Hematopoietic multipotent progenitor cell (in vitro differentiated cells): Measurements from ENCODE around the gene SFSWAP. TPM values are rescaled to one million over a fixed set of nuclear protein-coding genes. Genes with fewer than 3 reads are reported as not detected.
"Not testable (repeated sequence)": the region's sequence is repeated elsewhere in the genome, so short reads cannot be mapped to it uniquely, and the experiment has no call there.

Experiments
- DNase-seq, 3 donors: peaks; one replicate each; pipeline ENCODE4 v3.0.0-alpha.2; 2011 to 2015; ENCODE audit warnings: low read depth in 2 of 3, low spot score in 2 of 3
- total RNA-seq: library from RNA; depleted of rRNA; stranded (reverse); fragments of >200 nt; gene quantifications from one replicate; pipeline ENCODE4 v1.2.3, GENCODE V29; 2012

SFSWAP gene
- total RNA-seq, 1 donor: 81.1 TPM

DNA sequence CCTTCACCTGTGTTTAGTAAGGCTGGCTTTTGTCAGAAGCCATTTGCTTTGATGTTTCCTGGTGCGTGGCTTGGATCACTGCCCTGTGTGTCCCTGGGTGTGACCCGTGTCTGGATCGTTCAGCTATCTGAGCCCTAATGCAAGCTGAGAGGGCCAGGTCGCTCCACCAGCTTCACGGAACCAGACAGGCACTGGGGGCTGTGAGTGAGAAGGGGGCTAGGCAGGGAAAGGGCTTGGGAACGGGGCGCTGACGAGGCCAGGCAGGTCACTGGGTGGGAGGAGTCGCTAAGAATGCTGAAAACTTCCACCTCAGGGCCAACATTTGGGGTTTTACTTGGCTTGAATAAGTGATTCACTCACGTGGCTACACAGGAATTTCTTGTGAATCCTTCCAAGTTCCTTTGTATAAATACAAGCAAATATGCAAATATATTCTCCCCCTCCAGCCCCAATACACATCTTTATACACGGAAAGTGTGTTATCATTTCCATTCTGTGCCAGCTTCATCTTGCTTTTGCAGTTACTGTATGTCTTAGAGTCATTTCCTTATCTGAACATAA, 93.2 kb downstream of the SFSWAP start:
- peak in 2 of 3 donors; percentile 46 to 69 for DNase-seq

DNA sequence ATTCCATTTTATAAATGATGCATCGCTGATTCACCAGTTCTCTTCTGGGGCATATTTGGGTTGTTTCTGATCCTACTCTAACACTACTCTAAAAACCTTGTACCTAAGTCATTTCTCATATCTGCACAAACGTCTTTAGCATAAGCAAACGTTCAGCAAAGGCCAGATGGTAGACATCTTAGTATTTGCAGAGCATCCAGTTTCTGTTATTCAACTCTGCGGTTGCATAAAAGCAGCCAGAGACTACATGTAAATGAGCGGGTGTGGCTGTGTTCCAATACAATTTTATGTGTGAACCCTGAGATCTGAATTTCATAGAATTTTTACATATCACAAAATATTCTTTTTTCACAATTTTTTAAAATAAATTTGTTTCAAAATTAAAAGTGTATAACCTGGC, 94.5 kb downstream of the SFSWAP start:
- no peak for DNase-seq

DNA sequence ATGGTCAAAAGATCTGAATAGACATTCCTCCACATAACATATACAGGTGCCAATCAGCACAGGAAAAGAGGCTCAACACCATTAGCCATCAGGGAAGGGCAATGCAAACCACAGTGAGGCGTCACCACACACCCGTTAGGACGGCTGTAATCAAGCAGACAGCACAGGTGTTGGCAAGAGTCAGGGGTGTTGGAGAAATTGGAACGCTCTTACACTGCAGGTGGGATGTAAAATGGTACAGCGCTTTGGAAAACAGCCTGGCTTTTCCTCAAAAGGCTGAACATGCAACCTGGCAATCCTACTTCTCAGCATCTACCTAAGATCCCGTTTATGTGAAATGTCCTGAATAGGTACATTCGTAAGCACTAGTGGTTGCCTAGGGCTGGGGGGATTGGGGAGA, 95.8 kb downstream of the SFSWAP start:
- no peak for DNase-seq

DNA sequence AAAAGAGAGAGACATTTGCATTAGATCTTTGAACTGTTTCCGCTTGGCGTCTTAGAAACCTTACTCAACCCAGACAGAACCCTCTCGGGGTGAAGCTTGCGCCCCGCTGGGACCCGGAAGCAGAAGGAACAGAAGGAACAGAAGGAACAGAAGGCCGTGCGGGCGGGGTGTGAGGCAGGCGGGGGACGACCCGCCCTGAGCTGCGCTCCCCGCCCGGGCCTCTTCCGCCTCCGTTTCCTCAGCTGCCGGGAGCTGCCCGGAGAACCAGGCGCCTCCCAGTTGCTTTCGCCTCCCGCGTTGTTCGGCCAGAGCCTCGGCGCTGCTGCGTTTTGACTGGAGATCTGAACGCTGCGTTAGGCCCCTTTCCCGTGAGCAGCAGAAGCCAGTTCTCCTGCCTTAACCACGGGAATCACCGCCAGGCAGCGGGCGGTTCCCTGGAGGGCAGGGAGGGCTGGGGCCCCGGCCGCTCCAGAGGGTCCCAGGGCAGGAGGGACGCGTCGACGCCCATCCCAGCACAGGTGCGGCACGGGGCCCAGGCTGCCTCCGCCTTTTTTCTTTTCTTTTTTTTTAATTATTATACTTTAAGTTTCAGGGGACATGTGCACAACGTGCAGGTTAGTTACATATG, 98.0 kb downstream of the SFSWAP start:
- DNase-seq: peak in 2 of 3 donors; percentile 28 to 59

DNA sequence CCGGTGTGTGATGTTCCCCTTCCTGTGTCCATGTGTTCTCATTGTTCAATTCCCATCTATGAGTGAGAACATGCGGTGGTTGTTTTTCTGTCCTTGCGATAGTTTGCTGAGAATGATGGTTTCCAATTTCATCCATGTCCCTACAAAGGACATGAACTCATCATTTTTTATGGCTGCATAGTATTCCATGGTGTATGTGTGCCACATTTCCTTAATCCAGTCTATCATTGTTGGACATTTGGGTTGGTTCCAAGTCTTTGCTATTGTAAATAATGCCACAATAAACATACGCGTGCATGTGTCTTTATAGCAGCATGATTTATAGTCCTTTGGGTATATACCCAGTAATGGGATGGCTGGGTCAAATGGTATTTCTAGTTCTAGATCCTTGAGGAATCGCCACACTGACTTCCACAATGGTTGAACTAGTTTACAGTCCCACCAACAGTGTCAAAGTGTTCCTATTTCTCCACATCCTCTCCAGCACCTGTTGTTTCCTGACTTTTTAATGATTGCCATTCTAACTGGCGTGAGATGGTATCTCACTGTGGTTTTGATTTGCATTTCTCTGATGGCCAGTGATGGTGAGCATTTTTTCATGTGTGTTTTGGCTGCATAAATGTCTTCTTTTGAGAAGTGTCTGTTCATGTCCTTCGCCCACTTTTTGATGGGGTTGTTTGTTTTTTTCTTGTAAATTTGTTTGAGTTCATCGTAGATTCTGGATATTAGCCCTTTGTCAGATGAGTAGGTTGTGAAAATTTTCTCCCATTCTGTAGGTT, 98.8 kb downstream of the SFSWAP start:
- DNase-seq: not testable (repeated sequence)

DNA sequence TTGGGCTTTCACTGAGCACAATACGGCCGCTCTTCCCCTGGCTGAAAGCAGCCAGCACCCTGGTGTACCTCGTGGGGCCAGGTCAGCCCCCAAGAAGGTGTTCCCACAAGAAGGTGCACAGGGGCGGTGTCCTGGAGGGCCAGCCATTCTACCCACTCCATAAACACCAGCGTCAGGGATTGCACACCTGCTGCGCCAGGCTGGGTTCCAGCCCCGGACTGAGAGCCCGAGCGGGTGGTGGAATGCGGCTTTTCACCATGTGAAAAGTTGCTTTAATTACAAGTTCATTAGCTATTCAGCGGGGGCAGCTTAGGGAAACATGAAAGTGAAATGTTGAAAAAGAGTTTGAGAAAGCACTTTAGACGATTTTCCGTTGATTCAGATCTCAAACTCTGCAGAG, 99.8 kb downstream of the SFSWAP start:
- no peak for DNase-seq

DNA sequence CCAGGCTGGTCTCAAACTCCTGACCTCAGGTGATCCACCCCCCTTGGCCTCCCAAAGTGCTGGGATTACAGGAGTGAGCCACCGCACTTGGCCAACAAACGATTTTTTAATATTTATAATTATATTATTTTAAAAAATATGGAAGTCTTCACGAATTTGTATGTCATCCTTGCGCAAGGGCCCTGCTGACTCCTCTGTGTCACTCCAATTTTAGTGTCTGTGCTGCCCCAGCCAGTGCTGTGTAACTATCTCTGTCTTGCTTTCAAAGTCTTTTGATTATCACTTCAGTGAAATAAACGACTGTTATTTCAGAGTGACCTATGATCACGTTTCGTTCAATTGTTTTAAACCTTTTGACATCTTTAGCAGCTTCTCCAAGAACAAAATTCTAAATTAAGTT, 104.2 kb downstream of the SFSWAP start:
- DNase-seq: no peak

DNA sequence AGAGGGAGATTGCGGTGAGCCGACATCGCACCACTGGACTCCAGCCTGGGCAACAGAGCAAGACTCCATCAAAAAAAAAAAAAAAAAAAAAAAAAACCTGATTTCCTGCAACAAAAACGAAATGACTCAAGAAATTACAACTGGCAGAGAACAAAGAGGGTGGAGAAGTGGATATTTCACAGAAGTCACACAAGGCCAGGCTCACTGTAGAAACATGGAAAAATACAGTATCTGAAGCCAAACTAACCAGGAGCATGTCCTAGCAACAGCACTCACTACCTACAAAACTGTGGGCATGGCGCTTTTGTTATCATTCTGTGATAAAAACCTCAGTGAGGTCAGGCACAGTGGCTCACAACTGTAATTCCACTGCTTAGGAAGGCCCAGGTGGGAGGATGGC, 105.6 kb downstream of the SFSWAP start:
- DNase-seq: no peak

DNA sequence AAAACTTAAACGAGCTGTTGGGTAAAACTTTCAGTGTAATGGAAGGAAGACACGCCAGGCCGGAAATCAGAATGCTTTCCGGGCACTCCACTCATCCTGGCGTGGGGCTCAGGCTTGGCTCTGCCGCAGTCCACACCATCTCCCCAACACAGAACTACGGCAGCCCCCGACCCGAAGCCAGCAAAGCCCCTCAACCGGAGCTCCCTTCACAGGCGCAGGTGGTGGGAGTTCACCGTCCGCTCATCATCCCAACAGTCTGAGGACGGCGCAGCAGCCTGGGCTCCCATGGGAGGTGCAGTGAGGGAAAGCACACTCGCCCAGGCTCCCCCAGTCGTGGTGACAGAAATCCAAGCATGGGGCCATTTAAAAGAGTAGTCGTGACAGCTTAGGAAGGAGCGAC, 106.4 kb downstream of the SFSWAP start:
- DNase-seq: no peak

DNA sequence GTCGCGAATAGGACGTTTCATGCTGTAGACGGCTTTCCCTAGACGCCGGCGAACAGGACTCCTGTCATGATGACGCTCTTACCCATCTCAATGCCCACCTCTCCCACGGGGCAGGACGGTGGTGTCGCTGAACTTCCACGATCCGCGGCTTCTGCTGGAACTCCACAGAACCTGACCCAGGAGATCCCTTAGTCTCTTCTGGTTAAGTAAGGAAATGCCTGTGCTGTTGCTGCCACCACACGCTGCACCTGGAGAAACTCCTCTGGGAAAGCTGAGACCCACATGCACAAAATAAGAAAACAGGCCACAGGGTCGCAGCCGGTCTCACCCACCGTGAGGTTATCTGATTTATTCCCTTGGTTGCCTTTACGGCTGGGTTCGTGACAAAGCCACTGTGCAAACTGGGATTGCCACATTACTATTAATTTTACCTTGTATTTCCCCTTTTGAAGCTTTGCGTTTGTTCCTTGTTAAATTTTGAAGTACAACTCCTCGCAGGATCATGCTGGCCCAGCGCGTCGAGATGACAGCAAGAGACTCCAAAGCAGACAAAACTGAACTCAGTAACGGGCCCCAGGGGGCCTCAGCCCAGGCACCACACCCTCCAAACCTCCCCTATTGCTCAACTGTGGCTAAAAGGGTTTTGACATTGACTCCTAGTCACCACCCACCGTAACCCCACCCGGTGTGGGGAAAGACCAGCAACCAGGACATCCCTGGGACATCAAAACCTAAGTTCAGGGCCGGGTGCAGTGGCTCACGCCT, 108.1 kb downstream of the SFSWAP start:
- DNase-seq: no peak

DNA sequence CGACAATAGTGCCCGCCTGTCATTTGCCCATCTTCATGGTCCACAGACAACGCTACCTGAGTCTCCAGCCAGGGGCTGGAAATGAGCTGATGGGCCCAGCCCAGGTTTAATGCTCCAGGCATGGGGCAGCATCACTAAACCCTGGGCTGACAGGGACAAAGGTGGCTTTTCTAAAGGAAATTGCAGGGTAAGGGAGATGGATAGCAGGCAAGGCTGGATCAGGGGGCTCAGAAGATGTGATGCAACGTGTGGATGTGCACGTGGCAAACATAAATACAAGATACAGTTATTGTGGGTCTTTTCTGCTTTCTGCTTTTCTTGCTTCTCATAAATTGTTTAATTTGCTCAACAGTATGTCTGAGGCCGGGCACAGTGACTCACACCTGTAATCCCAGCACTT, 113.6 kb downstream of the SFSWAP start:
- no peak for DNase-seq

DNA sequence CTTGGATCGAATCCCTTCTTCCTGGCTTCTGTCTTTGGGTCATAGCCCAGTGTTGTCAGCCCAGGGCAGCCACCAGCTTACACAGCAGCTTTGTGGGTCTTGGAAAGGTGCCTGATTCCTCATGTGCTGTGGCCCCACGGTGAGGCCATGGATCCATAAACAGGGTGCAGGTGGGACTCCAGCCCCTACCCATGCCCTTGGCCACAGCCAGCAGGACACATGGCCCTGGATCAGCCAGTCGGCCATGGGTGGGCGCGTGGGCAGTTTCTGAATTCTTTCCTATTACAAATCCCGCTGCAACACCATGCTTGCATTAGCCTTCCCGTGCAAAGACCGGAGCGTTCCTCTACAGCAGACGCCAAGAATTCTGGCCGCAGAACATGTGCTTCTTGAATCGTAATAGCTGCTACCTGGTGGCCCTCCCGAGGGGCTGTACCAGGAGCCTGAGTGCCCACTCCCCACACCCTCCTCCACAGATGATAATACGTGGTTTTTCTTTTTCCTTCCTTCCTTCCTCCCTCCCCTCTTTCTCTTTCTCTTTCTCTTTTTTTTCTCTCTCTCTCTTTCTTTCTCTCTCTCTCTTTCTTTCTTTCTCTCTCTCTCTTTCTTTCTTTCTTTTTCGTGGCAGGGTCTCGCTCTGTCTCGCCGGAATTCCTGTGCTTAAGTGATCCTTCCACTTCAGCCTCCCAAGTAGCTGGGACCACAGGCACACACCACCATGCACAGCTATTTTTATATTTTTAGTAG, 114.4 kb downstream of the SFSWAP start:
- no peak for DNase-seq

DNA sequence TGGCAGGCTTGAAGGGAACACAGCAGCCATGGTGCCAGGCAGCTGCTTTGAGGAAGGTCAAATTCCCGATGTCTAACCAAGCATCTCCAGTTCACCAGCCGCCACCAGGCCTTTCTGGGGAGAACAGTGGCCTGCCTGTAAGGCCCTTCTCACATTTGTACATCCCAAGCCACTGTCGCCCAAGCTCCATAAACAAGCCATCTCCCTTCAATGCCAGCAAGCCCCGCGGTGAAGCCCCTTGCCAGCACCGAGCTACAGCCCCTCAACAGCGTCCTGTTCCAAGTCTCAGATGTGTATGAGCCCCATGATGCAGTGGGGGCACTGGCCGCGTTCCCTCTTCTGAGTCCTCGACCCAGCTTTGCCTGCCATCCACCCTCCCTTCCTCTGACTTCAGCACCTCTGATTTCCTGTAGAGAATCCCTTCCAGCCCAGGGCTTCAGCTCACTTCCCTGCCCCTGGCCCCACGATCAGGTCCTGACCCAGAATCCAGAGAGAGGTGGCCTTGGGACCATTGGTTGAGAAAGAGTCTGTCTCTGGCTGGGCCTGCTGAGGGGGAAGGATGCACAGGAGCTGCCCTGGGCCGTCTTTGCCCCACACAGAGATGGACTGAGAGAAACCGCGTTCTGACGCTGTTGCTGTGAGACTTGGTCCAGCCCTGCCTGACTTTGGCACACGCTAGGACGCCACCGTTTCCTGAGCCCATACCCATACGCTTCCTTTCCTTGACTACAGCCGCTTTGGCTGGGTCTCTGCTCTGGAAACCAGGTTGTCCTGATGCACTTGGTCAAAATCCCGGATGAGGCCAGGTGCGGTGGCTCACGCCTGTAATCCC, 115.4 kb downstream of the SFSWAP start:
- no peak for DNase-seq

DNA sequence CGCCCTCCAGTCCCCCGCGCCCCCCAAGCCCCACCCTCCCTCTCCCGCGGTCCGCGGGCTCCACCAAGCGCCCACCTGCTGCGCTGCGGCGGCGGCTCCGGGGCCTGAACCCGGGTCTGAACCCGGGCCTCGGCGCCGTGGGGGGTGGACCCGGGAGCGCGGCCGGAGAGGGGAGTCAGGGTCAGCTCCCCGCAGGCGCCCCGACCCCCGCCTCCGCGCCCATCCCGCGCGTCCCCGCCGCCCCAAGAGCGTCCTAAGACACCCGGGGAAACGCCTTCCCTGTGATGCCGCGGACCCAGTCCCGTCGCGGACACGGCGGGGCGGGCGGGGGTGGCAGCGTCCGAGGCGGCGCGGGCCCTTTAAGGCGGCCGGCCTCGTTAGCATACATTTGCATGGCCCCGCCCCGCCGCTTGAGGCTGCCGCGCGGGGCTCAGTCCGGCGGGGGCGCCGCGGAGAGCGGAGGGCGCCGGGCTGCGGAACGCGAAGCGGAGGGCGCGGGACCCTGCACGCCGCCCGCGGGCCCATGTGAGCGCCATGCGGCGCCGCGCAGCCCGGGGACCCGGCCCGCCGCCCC, 117.2 kb downstream of the SFSWAP start, which contains the start of gene MMP17:
Gene MMP17, plus strand, starts transcription at position 433 of the 574 bp plus-strand sequence. Its CDS starts 102 bp downstream, at position 535.
- DNase-seq: peak in 2 of 3 donors; percentile 66 to 69

DNA sequence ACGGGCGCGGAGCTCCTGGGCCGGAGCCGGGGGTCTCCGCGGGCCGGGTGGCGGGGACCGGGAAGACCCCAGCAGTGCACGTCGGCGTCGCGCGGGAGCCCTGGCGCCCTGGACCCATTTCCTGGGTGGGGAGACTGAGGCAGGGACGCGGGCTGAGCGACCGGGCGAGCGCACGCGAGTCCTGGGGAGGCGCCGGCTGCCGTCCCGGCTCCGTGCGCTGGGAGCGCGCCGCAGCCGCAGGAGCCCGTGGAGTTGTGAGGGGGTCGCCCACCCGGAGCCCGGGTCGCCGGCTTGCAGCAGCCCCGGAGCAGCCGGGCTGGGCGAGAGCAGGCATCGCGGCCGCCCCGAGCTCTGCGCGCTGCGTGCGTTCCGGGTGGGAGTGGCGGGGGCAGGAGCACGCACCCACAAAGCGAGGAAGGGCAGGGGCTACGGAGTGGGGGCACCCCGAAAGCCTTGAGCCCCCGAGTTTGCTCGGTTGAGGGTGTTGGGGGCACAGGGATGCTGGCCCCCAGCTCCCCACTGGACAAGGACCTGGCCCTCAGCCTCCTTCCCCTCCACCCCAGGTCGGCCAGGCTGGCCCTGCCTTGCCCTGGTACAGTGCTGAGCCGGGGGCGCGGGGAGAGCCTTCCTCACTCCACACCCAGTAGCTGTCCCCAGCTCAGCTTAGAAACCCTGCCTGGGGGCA, 117.9 kb downstream of the SFSWAP start:
- no peak for DNase-seq

DNA sequence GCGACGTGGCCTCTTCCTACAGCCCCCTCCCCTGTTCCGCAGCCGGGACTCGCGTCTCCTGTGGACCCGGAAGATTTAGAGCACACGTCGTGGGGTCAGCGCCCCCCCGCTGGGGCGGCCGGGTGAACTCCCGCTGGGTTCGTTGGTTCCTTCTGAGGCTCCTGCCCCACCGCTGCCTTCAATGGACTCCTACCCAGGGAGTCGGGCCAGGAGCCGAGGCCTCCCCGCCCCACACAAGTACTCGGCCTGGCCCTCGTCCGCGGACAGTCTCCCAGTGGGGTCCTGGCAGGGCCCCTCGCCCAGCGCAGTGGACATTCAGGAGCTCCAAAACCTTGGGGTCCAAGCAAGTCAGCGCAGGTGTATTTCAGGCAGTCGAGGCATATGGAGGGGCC, 118.5 kb downstream of the SFSWAP start:
- DNase-seq: no peak

DNA sequence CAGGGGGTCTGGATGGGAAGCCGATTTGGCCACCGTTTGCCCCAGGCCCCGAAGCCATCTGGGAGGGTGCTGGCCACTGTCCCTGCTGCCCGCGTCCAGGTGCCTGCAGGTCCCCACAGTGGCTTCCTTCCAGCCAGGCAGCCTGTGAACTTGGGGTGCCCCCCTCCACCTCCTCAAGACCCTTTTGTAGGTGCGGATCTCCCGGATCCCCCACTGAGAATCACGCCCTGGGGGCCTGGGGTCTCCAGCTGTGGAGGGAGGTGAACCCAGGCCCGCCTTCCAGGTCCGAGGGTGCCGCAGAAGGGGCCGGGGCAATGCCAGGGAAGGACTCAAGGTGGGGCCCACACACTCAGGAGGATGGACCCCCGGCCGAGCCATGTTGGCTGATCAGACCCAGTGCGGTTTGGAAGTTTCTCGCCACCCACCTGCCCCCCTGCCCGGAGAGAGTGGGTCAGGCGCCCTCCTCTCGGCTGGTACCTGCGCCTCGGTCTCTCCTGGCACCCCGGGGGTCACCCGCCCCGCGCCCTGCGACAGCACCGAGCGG, 119.0 kb downstream of the SFSWAP start:
- no peak for DNase-seq

DNA sequence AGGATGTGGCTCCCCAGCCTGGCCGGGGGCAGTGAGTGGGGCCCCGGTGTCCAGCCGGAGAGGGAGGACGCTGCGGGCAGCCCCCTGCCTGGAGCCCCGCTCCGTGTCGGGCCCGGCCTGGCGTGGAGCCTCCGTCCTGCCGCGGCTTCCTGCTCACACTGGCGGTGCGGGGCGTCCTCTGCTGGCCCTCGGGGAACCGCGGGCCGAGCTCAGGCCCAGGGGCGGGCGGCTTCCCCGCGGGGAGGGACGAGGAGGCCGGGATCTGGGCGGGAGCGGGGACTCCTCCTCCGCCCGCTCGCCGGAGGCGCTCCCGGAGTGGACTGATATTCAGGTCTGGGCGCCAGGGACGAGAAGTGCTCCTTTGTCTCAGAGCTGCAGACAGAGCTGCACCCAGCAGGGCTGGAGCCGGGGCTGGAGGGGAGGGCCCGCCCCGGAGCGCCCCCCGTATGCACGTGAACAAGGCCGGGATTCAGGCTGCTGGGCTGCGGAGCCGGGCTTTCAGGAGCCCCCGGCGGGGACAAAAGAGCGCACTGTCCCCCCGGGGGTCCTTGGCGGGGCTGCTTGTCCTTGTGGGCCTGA, 119.5 kb downstream of the SFSWAP start:
- peak in 2 of 3 donors; percentile 56 to 58 for DNase-seq
